ENCODE data around the gene ELL2.
"Not testable (repeated sequence)": the region's sequence is repeated elsewhere in the genome, so short reads cannot be mapped to it uniquely, and the experiment has no call there.

The ELL2 gene

DNA sequence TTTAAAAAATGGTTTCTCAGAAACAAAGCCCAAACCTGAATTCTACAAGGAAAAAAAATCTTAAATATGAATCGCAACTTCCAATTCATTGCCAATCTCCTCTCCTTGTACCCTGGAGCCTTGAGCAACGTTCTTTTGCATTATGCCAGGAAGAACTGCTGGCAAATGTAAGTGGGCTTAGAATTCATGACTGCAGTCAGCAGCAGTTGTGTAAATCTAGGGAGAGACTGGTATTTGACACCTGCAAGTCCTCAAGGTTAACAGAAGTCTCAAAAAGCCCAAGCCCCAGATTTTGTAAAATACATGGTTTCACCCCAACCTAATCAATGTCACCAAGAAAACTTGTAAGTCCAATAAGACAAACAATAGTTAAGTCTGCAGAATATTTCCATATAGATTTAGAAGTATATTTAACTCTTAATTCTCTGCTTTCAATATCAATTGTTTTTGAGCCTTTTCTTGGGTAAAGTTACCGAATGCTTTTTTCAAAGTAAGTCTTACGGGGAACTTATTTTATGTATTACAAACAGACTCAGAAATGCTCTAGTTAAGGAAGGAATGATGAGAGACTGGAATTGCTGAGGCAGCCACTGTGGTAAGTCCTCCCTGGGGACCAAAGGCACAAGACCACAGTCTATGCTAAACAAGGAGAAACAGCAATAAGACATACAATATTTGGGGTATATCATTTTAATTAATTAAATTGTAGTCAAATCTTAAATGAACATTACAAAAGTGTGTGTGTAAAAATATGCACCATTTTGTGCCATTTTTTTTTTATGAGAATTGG, 31.3 kb downstream of the ELL2 start:
- no peak overlapping the region for H2BK5ac ChIP-seq (ENCODE audit: low read length)
- no peak overlapping the region for H3K9ac ChIP-seq (ENCODE audit: low read length)
- H3K79me2 ChIP-seq (ENCODE audit: control insufficient read depth, insufficient read depth, low read length): no peaks in the 10 kb centered on the region
- H2AK5ac ChIP-seq (ENCODE audit: low read length): no peak overlapping the region
- no peak overlapping the region for H3K27ac ChIP-seq (ENCODE audit: low read depth, low read length)
- no peak overlapping the region for H3K4ac ChIP-seq (ENCODE audit: low read depth, low read length)
- no peak overlapping the region for H4K8ac ChIP-seq (ENCODE audit: low read depth, low read length)
- no peak overlapping the region for H3K4me2 ChIP-seq (ENCODE audit: low read length)
- no peak for DNase-seq
- no peaks in the 10 kb centered on the region for H3K4me1 ChIP-seq (ENCODE audit: control insufficient read depth, low read depth, low read length)
- no peak overlapping the region for H3K4me3 ChIP-seq (ENCODE audit: low read length)
- no peak overlapping the region for H2BK120ac ChIP-seq (ENCODE audit: low read depth, low read length)
- no peak overlapping the region for H3K56ac ChIP-seq (ENCODE audit: low read length)
- no peak overlapping the region for H3K18ac ChIP-seq (ENCODE audit: low read length)
- no peaks in the 10 kb centered on the region for H3K36me3 ChIP-seq (ENCODE audit: control insufficient read depth, insufficient read depth, low read length)
- no CpG with 5 or more reads among the region's 4 CpGs for WGBS (ENCODE audit: extremely low coverage, insufficient coverage, low lambda C conversion rate)
- H2BK15ac ChIP-seq (replicated peaks; ENCODE audit: low read depth): no peak overlapping the region
- no peak overlapping the region for H4K5ac ChIP-seq (ENCODE audit: low read length)
- H3K27me3 ChIP-seq (ENCODE audit: insufficient read depth, low read length, poor library complexity): no peaks in the 10 kb centered on the region
- no peak overlapping the region for H3K23ac ChIP-seq (ENCODE audit: low read length)
- H3K79me1 ChIP-seq (ENCODE audit: low read length): no peaks in the 10 kb centered on the region

GRCh38 chr5:95928724-95929253, 32.9 kb downstream of the ELL2 start:
- no peak for DNase-seq
- Histone ChIP-seq H3K23ac (ENCODE audit: low read length) (no peak overlapping the region), H4K8ac (ENCODE audit: low read depth, low read length) (no peak overlapping the region), H3K9ac (ENCODE audit: low read length) (no peak overlapping the region), H3K27ac (ENCODE audit: low read depth, low read length) (no peak overlapping the region), H3K79me1 (ENCODE audit: low read length) (peaks cover 3% of the 10 kb centered on the region), H4K5ac (ENCODE audit: low read length) (no peak overlapping the region), H2BK5ac (ENCODE audit: low read length) (no peak overlapping the region), H3K4me3 (ENCODE audit: low read length) (no peak overlapping the region), H3K18ac (ENCODE audit: low read length) (no peak overlapping the region), H2BK120ac (ENCODE audit: low read depth, low read length) (no peak overlapping the region), H3K79me2 (ENCODE audit: control insufficient read depth, insufficient read depth, low read length) (no peaks in the 10 kb centered on the region), H3K4ac (ENCODE audit: low read depth, low read length) (no peak overlapping the region), H3K4me2 (ENCODE audit: low read length) (no peak overlapping the region), H2AK5ac (ENCODE audit: low read length) (no peak overlapping the region), H2BK15ac (replicated peaks; ENCODE audit: low read depth) (no peak overlapping the region), H3K4me1 (ENCODE audit: control insufficient read depth, low read depth, low read length) (no peaks in the 10 kb centered on the region), H3K36me3 (ENCODE audit: control insufficient read depth, insufficient read depth, low read length) (no peaks in the 10 kb centered on the region), H3K27me3 (ENCODE audit: insufficient read depth, low read length, poor library complexity) (no peaks in the 10 kb centered on the region), H3K56ac (ENCODE audit: low read length) (no peak overlapping the region)
- no CpG with 5 or more reads among the region's 7 CpGs for WGBS (ENCODE audit: extremely low coverage, insufficient coverage, low lambda C conversion rate)

GRCh38 chr5:95927927-95928723, 33.5 kb downstream of the ELL2 start:
- Histone ChIP-seq H3K9ac (ENCODE audit: low read length) (no peak overlapping the region), H2AK5ac (ENCODE audit: low read length) (no peak overlapping the region), H3K79me2 (ENCODE audit: control insufficient read depth, insufficient read depth, low read length) (no peaks in the 10 kb centered on the region), H3K27ac (ENCODE audit: low read depth, low read length) (no peak overlapping the region), H2BK15ac (replicated peaks; ENCODE audit: low read depth) (no peak overlapping the region), H3K56ac (ENCODE audit: low read length) (no peak overlapping the region), H4K5ac (ENCODE audit: low read length) (no peak overlapping the region), H3K18ac (ENCODE audit: low read length) (no peak overlapping the region), H3K4me1 (ENCODE audit: control insufficient read depth, low read depth, low read length) (no peaks in the 10 kb centered on the region), H3K4me2 (ENCODE audit: low read length) (no peak overlapping the region), H4K8ac (ENCODE audit: low read depth, low read length) (no peak overlapping the region), H3K4me3 (ENCODE audit: low read length) (no peak overlapping the region), H2BK5ac (ENCODE audit: low read length) (no peak overlapping the region), H3K4ac (ENCODE audit: low read depth, low read length) (no peak overlapping the region), H3K36me3 (ENCODE audit: control insufficient read depth, insufficient read depth, low read length) (no peaks in the 10 kb centered on the region), H2BK120ac (ENCODE audit: low read depth, low read length) (no peak overlapping the region), H3K23ac (ENCODE audit: low read length) (no peak overlapping the region), H3K79me1 (ENCODE audit: low read length) (peaks cover 7% of the 10 kb centered on the region), H3K27me3 (ENCODE audit: insufficient read depth, low read length, poor library complexity) (no peaks in the 10 kb centered on the region)
- 100% methylated on average over 3 of the region's 6 CpGs for WGBS (ENCODE audit: extremely low coverage, insufficient coverage, low lambda C conversion rate)
- DNase-seq: no peak

DNA sequence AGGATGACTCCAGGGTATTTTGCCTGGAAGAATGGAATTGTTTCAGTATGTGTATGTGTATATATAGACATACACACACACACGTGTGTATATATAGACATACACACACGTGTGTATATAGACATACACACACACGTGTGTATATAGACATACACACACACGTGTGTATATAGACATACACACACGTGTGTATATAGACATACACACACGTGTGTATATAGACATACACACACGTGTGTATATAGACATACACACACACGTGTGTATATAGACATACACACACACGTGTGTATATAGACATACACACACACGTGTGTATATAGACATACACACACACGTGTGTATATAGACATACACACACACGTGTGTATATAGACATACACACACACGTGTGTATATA, 34.4 kb downstream of the ELL2 start:
- WGBS (ENCODE audit: extremely low coverage, insufficient coverage, low lambda C conversion rate): no CpG with 5 or more reads among the region's 13 CpGs
- not testable (repeated sequence) for H3K36me3 ChIP-seq (ENCODE audit: control insufficient read depth, insufficient read depth, low read length)

DNA sequence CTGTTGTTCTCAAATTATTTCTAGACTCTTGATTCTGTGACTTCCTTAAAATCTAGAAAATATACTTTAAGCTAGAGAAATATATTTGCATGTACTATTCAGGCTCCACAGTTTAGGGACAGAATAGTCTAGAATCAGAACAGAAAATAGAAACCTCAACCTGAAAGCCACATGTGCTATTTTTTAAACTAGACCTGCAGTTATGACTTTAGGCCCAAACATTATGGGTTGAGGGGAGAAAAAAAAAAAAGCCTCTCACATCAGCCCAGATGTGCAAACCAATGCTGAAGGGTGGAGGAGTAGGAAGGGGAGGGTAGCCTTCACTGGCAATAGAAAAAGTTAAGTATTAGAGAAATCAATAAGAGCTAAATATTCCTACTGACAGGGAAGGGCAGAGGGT, 35.7 kb downstream of the ELL2 start:
- H3K56ac ChIP-seq (ENCODE audit: low read length): no peak overlapping the region
- H3K79me1 ChIP-seq (ENCODE audit: low read length): peaks cover 10% of the 10 kb centered on the region
- H3K4ac ChIP-seq (ENCODE audit: low read depth, low read length): no peak overlapping the region
- H4K8ac ChIP-seq (ENCODE audit: low read depth, low read length): no peak overlapping the region
- H3K9ac ChIP-seq (ENCODE audit: low read length): no peak overlapping the region
- no peaks in the 10 kb centered on the region for H3K79me2 ChIP-seq (ENCODE audit: control insufficient read depth, insufficient read depth, low read length)
- no peak overlapping the region for H3K27ac ChIP-seq (ENCODE audit: low read depth, low read length)
- H2BK5ac ChIP-seq (ENCODE audit: low read length): no peak overlapping the region
- no peak overlapping the region for H3K18ac ChIP-seq (ENCODE audit: low read length)
- H2BK120ac ChIP-seq (ENCODE audit: low read depth, low read length): no peak overlapping the region
- no peak overlapping the region for H3K23ac ChIP-seq (ENCODE audit: low read length)
- no peaks in the 10 kb centered on the region for H3K36me3 ChIP-seq (ENCODE audit: control insufficient read depth, insufficient read depth, low read length)
- no peaks in the 10 kb centered on the region for H3K4me1 ChIP-seq (ENCODE audit: control insufficient read depth, low read depth, low read length)
- no peak for DNase-seq
- H4K5ac ChIP-seq (ENCODE audit: low read length): no peak overlapping the region
- no peak overlapping the region for H3K4me2 ChIP-seq (ENCODE audit: low read length)
- H3K4me3 ChIP-seq (ENCODE audit: low read length): no peak overlapping the region
- H2AK5ac ChIP-seq (ENCODE audit: low read length): no peak overlapping the region
- H2BK15ac ChIP-seq (replicated peaks; ENCODE audit: low read depth): no peak overlapping the region
- H3K27me3 ChIP-seq (ENCODE audit: insufficient read depth, low read length, poor library complexity): no peaks in the 10 kb centered on the region

More for the DNA sequence above, 34.4 kb downstream of the ELL2 start:
- not testable (repeated sequence) for H2AK5ac ChIP-seq (ENCODE audit: low read length); H2BK15ac ChIP-seq (replicated peaks; ENCODE audit: low read depth); H3K23ac ChIP-seq (ENCODE audit: low read length); H4K5ac ChIP-seq (ENCODE audit: low read length); H3K4me1 ChIP-seq (ENCODE audit: control insufficient read depth, low read depth, low read length); H3K27me3 ChIP-seq (ENCODE audit: insufficient read depth, low read length, poor library complexity); H3K79me1 ChIP-seq (ENCODE audit: low read length); H3K9ac ChIP-seq (ENCODE audit: low read length); H3K79me2 ChIP-seq (ENCODE audit: control insufficient read depth, insufficient read depth, low read length); H3K27ac ChIP-seq (ENCODE audit: low read depth, low read length); H3K4me2 ChIP-seq (ENCODE audit: low read length); H3K18ac ChIP-seq (ENCODE audit: low read length); H3K56ac ChIP-seq (ENCODE audit: low read length); DNase-seq; H3K4me3 ChIP-seq (ENCODE audit: low read length); H3K4ac ChIP-seq (ENCODE audit: low read depth, low read length); H2BK120ac ChIP-seq (ENCODE audit: low read depth, low read length); H2BK5ac ChIP-seq (ENCODE audit: low read length); H4K8ac ChIP-seq (ENCODE audit: low read depth, low read length)
